Measurements from ENCODE around the gene KNOP1.

KNOP1 gene

GRCh38 chr16:19698480-19699465 is 19.3 kb downstream of the KNOP1 start:
- H3K27ac ChIP-seq: no peak overlapping the region
- TF ChIP-seq ZFX (IDR thresholded peaks at IDR 0.05; ENCODE audit: borderline replicate concordance) (no peak), CTCF (IDR thresholded peaks at IDR 0.05) (no peak)

GRCh38 chr16:19697756-19698318 is 20.2 kb downstream of the KNOP1 start:
- TF ChIP-seq ZFX (IDR thresholded peaks at IDR 0.05; ENCODE audit: borderline replicate concordance): no peak
- no peak for TF ChIP-seq CTCF (IDR thresholded peaks at IDR 0.05)

GRCh38 chr16:19696961-19697360 is 21.1 kb downstream of the KNOP1 start:
- TF ChIP-seq CTCF (IDR thresholded peaks at IDR 0.05) (no peak), ZFX (IDR thresholded peaks at IDR 0.05; ENCODE audit: borderline replicate concordance) (no peak)
- no peak overlapping the region for H3K27ac ChIP-seq

More at GRCh38 chr16:19697756-19698318, 20.2 kb downstream of the KNOP1 start:
- H3K27ac ChIP-seq: no peak overlapping the region

GRCh38 chr16:19696328-19696727 is 21.7 kb downstream of the KNOP1 start:
- no peak overlapping the region for H3K27ac ChIP-seq
- no peak for TF ChIP-seq ZFX (IDR thresholded peaks at IDR 0.05; ENCODE audit: borderline replicate concordance)
- no peak for TF ChIP-seq CTCF (IDR thresholded peaks at IDR 0.05)

GRCh38 chr16:19694989-19695388 is 23.0 kb downstream of the KNOP1 start:
- H3K27ac ChIP-seq: no peak overlapping the region
- TF ChIP-seq ZFX (IDR thresholded peaks at IDR 0.05; ENCODE audit: borderline replicate concordance): no peak
- TF ChIP-seq CTCF (IDR thresholded peaks at IDR 0.05): no peak

GRCh38 chr16:19691161-19691711 is 26.8 kb downstream of the KNOP1 start:
- no peak overlapping the region for H3K27ac ChIP-seq
- no peak for TF ChIP-seq ZFX (IDR thresholded peaks at IDR 0.05; ENCODE audit: borderline replicate concordance)
- no peak for TF ChIP-seq CTCF (IDR thresholded peaks at IDR 0.05)

Data from 22Rv1 (cell line).